ENCODE results near the gene VPS4B. TPM values are rescaled to one million over a fixed set of nuclear protein-coding genes. Genes with fewer than 3 reads are reported as not detected.

The VPS4B gene
- total and polyA plus RNA-seq, 2 of the 8 experiments (the other 6 are each of a cell fraction or from before 2014, with no cell fraction given) = 7.2 to 45.3 TPM

DNA sequence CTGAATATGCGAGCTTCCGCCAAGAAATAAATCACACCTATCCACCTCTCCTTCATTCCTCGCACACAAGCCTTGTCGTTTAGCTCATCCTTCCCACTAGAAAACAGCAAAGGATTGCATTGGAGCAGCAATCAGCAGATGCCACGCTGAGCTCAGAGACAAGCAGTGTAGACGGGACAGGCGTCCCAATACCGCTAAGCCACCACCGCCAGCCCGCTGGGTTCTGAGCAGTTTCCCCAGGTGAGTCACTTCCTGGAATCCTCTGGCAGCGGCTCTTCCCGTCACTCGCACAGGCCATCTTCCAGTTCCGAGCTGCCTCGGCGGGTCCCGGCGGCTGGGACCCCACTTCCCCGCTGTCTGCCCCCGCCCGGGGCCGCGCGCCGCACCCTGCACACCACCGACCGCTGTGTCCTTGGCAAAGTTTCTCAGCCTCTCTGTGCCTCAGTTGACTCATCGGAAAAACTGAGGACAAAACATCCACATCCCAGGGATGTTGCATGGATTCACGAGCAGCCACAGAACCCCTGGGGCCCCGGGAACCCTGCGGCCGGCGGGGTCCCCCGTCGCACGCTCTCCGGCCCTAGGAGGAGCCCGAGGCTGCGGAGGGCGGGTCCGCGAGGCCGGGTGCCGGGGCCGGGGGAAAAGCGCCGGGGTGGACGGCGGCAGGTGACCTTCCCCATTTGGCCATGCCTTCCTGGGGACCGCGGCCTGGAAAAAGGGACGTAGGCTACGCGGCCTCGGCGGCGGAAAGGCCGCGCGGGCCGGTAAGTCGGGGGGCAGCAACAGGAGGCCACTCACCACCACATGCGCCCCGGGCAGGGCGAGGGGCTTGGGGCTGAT is 55.8 kb downstream of the VPS4B start (continued):
- TF ChIP-seq SP2 (IDR thresholded peaks at IDR 0.05; ENCODE audit: low read length) (no peak), CBX5 (IDR thresholded peaks at IDR 0.05; ENCODE audit: low read depth, low read length) (no peak), KDM4A (IDR thresholded peaks at IDR 0.05; ENCODE audit: low read depth, low read length, severe bottlenecking) (peak; percentile 80), POLR2A (IDR thresholded peaks at IDR 0.05; ENCODE audit: control extremely low read depth in 1 of 2, low read depth in 2 of 2, low read length in 2 of 2) (peak in 1 of 2 experiments; percentile 47; a peak in 1 of 3 replicates), EP300 (IDR thresholded peaks at IDR 0.05; ENCODE audit: borderline replicate concordance in 1 of 2, low read depth in 2 of 2, low read length in 2 of 2) (no peak), JUN (IDR thresholded peaks at IDR 0.05; ENCODE audit: low read depth, low read length) (no peak), CHD2 (IDR thresholded peaks at IDR 0.05; ENCODE audit: low read length) (no peak), RXRA (IDR thresholded peaks at IDR 0.05; ENCODE audit: insufficient read depth, low read depth, low read length) (no peak), CEBPB (IDR thresholded peaks at IDR 0.05; ENCODE audit: low read depth, low read length) (no peak), RAD21 (IDR thresholded peaks at IDR 0.05 in 1 of 2, conservative IDR thresholded peaks at IDR 0.05 in 1 of 2; ENCODE audit: low read depth in 2 of 2, low read length in 2 of 2) (no peak), PHF8 (conservative IDR thresholded peaks at IDR 0.05; ENCODE audit: low read depth, low read length) (no peak; the same call in 1 of the 2 replicates), SAP30 (IDR thresholded peaks at IDR 0.05; ENCODE audit: insufficient read depth, insufficient replicate concordance, low read length) (no peak), CTBP2 (IDR thresholded peaks at IDR 0.05; ENCODE audit: borderline replicate concordance, insufficient read depth, insufficient read length, low read length) (no peak), SIN3A (conservative IDR thresholded peaks at IDR 0.05 in 1 of 2, IDR thresholded peaks at IDR 0.05 in 1 of 2; ENCODE audit: low read depth in 1 of 2, low read length in 2 of 2) (peak; percentile 19 to 68; a peak in 2 of 4 replicates)
- TF ChIP-seq, protein P1, sequence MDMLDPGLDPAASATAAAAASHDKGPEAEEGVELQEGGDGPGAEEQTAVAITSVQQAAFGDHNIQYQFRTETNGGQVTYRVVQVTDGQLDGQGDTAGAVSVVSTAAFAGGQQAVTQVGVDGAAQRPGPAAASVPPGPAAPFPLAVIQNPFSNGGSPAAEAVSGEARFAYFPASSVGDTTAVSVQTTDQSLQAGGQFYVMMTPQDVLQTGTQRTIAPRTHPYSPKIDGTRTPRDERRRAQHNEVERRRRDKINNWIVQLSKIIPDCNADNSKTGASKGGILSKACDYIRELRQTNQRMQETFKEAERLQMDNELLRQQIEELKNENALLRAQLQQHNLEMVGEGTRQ (IDR thresholded peaks at IDR 0.05; ENCODE audit: low read length) = no peak
- TF ChIP-seq, protein P2, sequence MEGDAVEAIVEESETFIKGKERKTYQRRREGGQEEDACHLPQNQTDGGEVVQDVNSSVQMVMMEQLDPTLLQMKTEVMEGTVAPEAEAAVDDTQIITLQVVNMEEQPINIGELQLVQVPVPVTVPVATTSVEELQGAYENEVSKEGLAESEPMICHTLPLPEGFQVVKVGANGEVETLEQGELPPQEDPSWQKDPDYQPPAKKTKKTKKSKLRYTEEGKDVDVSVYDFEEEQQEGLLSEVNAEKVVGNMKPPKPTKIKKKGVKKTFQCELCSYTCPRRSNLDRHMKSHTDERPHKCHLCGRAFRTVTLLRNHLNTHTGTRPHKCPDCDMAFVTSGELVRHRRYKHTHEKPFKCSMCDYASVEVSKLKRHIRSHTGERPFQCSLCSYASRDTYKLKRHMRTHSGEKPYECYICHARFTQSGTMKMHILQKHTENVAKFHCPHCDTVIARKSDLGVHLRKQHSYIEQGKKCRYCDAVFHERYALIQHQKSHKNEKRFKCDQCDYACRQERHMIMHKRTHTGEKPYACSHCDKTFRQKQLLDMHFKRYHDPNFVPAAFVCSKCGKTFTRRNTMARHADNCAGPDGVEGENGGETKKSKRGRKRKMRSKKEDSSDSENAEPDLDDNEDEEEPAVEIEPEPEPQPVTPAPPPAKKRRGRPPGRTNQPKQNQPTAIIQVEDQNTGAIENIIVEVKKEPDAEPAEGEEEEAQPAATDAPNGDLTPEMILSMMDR (IDR thresholded peaks at IDR 0.05; ENCODE audit: control extremely low read depth in 1 of 3, insufficient read depth in 1 of 3, low read depth in 1 of 3, low read length in 3 of 3) = no peak

Data from H1 (cell line).